ENCODE results near the gene STK32B.

Gene STK32B

GRCh38 chr4:5133933-5134594 is 82.8 kb downstream of the STK32B start:
- no peak for TF ChIP-seq GATA1 (IDR thresholded peaks at IDR 0.05; ENCODE audit: low read depth, low read length)
- no peak for TF ChIP-seq POLR2A (IDR thresholded peaks at IDR 0.05; ENCODE audit: low read length)
- DNase-seq, result no peak

DNA sequence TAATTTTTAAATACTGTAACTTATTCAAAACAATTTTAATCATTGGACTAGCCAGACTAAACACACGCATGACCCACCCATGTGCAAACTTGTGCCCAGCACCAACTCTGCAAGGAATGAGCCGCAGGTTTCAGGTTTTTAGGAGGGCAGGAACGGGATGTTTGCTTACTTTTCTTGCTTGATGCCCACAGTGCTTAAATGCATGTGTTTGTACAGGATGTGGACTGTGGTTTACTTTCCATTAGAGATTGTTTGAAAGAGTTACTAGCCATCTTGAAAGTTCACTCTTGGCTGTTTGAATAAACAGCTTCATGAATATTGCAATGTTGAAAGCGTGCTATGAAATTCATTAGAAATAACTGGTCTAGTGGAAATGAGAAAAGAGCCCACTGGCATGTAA is 83.3 kb downstream of the STK32B start:
- TF ChIP-seq GATA1 (IDR thresholded peaks at IDR 0.05; ENCODE audit: low read depth, low read length) (no peak), POLR2A (IDR thresholded peaks at IDR 0.05; ENCODE audit: low read length) (no peak)
- DNase-seq, result no peak

DNA sequence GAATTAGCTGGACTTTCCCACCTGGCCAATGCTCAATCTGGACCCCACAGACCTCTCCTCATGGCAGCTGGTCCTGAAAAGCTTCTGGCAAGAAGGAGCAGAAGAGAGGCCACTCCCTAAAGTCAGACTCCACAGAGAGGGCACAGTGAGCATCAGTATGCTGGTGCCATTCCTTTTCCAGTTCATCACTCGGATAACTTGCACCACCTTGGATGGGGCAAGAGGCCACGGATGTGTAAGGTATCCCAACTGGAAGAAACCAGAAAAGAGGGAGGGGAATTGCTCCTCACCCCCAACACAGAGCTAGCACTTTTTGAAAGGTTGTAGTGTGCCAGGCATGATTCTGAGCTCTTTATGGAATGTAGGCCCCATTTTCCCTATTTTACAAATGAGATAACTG is 85.9 kb downstream of the STK32B start:
- TF ChIP-seq GATA1 (IDR thresholded peaks at IDR 0.05; ENCODE audit: low read depth, low read length) (no peak), POLR2A (IDR thresholded peaks at IDR 0.05; ENCODE audit: low read length) (no peak)
- no peak for DNase-seq

DNA sequence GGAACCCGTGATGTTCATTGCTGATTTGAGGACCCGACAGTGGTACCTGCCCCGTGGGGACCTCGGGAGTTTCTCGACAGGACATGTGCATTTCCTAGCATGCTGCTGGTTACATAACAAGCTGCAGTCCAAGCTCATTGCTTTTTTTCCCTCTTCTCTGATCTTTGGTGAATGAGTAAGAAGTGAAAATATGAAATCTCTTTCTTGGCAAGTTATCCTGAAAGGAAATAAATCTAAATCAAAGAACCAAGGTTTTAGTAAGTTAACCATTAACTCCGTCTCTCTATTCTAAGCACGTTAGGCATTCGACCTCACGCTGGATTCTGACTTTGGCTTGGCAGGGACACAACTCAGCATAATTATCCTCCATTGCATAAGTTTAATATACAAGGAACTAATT is 86.6 kb downstream of the STK32B start:
- no peak for DNase-seq
- TF ChIP-seq GATA1 (IDR thresholded peaks at IDR 0.05; ENCODE audit: low read depth, low read length) (no peak), POLR2A (IDR thresholded peaks at IDR 0.05; ENCODE audit: low read length) (no peak)

GRCh38 chr4:5138389-5138788 is 87.1 kb downstream of the STK32B start:
- DNase-seq, result no peak
- TF ChIP-seq GATA1 (IDR thresholded peaks at IDR 0.05; ENCODE audit: low read depth, low read length) (no peak), POLR2A (IDR thresholded peaks at IDR 0.05; ENCODE audit: low read length) (no peak)

GRCh38 chr4:5139141-5139540 is 87.9 kb downstream of the STK32B start:
- TF ChIP-seq GATA1 (IDR thresholded peaks at IDR 0.05; ENCODE audit: low read depth, low read length) (no peak), POLR2A (IDR thresholded peaks at IDR 0.05; ENCODE audit: low read length) (no peak)
- no peak for DNase-seq

GRCh38 chr4:5141802-5142201 is 90.5 kb downstream of the STK32B start:
- no peak for DNase-seq
- TF ChIP-seq POLR2A (IDR thresholded peaks at IDR 0.05; ENCODE audit: low read length) (no peak), GATA1 (IDR thresholded peaks at IDR 0.05; ENCODE audit: low read depth, low read length) (no peak)

DNA sequence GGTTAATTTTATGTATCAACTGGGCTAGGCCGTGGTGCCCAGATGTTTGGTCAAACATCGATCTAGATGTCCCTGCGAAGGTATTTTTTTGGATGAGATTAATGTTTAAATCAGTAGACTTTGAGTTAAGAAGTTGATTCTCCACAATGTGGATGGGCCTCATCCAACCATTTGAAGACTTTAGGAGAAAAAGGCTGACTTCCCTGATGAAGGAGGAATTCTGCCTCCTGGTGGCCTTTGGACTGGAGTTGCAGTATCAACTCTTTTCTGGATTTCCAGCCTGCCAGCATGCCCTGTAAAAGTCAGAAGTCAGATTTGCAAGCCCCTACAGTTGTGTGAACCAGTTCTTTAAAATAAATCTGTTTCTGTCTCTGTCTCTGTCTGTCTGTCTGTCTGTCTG is 91.4 kb downstream of the STK32B start:
- peak; percentile 46 to 47 for DNase-seq
- TF ChIP-seq POLR2A (IDR thresholded peaks at IDR 0.05; ENCODE audit: low read length), result no peak
- no peak for TF ChIP-seq GATA1 (IDR thresholded peaks at IDR 0.05; ENCODE audit: low read depth, low read length)

DNA sequence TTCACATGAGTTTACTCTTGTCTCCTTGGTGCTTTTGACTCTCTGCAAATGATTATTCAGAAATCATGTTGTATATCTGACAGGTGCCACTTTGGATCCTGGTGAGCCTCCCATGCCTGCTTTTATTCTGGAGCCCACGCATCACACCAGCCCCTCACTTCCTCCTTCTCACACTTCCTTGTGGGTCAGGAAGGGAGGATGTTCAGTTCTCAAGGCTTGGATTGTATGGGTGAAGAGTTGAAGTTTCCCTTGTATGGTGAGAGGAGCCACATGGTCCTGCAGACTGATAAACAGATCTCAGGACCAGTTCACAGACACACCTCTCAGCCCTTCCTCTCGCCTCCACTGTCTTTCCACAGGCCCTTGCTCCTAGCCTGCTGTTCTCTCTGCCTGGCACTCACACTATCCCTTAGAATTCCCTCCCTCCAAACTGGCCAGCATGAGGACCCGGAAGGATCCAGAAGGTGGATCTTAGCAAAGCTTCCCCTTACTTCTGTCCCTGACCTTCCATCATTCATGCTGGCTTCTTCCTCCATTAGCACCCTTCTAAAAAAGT is 92.1 kb downstream of the STK32B start:
- TF ChIP-seq GATA1 (IDR thresholded peaks at IDR 0.05; ENCODE audit: low read depth, low read length) (no peak), POLR2A (IDR thresholded peaks at IDR 0.05; ENCODE audit: low read length) (no peak)
- DNase-seq, result peak in 1 of 2 experiments; percentile 11

DNA sequence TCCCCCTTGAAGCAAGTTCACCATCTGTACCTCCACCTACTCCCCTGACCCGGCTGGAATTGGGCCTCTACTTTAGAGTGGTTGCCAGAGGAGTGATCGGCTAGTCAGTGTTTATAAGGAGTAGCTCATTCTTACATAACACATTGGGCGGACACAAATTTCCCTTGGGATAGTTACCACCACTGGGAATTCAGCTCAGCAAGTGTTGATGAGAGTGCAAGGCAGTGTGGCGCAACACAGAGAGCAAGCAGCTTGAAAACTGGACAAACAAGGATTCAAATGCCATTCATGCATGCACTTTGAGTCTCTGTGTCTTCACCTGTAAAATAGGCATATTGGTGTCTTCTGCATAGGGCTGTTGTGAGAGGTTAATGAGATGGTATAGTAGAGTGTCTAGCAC is 92.7 kb downstream of the STK32B start:
- no peak for DNase-seq
- TF ChIP-seq POLR2A (IDR thresholded peaks at IDR 0.05; ENCODE audit: low read length) (no peak), GATA1 (IDR thresholded peaks at IDR 0.05; ENCODE audit: low read depth, low read length) (no peak)

GRCh38 chr4:5144384-5144783 is 93.1 kb downstream of the STK32B start:
- TF ChIP-seq GATA1 (IDR thresholded peaks at IDR 0.05; ENCODE audit: low read depth, low read length) (no peak), POLR2A (IDR thresholded peaks at IDR 0.05; ENCODE audit: low read length) (peak; percentile 69)

DNA sequence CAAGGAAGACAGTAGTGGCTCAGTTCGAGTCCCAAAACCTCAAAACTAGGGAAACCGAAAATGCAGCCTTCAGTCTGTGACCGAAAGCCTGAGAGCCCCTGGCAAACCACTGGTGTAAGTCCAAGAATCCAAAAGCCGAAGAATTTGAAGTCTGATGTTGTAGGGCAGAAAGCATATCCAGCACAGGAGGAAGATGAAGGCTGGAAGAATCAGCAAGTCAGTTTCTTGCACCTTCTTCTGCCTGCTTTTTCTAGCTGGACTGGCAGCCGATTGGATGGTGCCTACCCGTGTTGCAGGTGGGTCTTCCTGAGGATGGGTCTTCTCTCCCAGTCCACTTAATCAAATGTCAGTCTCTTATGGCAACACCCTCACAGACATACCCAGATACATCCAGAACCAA is 95.0 kb downstream of the STK32B start:
- DNase-seq, result no peak
- TF ChIP-seq GATA1 (IDR thresholded peaks at IDR 0.05; ENCODE audit: low read depth, low read length) (no peak), POLR2A (IDR thresholded peaks at IDR 0.05; ENCODE audit: low read length) (no peak)

More at GRCh38 chr4:5144384-5144783, 93.1 kb downstream of the STK32B start:
- peak; percentile 71 to 86 for DNase-seq

GRCh38 chr4:5152521-5152920 is 101.2 kb downstream of the STK32B start:
- TF ChIP-seq GATA1 (IDR thresholded peaks at IDR 0.05; ENCODE audit: low read depth, low read length), result no peak
- no peak for TF ChIP-seq POLR2A (IDR thresholded peaks at IDR 0.05; ENCODE audit: low read length)
- no peak for DNase-seq

- no peak for DNase-seq
Observed at GRCh38 chr4:5156682-5157081, 105.4 kb downstream of the STK32B start.

More at GRCh38 chr4:5156682-5157081, 105.4 kb downstream of the STK32B start:
- TF ChIP-seq GATA1 (IDR thresholded peaks at IDR 0.05; ENCODE audit: low read depth, low read length), result no peak
- no peak for TF ChIP-seq POLR2A (IDR thresholded peaks at IDR 0.05; ENCODE audit: low read length)
